ENCODE results near the gene MIEF2. TPM values are rescaled to one million over a fixed set of nuclear protein-coding genes. Genes with fewer than 3 reads are reported as not detected.
"Not testable (repeated sequence)": the region's sequence is repeated elsewhere in the genome, so short reads cannot be mapped to it uniquely, and the experiment has no call there.

Gene MIEF2
- total and polyA plus RNA-seq, 2 donors (not counting 1 experiment from before 2014, with no cell fraction given): 13.3 to 18.7 TPM

DNA sequence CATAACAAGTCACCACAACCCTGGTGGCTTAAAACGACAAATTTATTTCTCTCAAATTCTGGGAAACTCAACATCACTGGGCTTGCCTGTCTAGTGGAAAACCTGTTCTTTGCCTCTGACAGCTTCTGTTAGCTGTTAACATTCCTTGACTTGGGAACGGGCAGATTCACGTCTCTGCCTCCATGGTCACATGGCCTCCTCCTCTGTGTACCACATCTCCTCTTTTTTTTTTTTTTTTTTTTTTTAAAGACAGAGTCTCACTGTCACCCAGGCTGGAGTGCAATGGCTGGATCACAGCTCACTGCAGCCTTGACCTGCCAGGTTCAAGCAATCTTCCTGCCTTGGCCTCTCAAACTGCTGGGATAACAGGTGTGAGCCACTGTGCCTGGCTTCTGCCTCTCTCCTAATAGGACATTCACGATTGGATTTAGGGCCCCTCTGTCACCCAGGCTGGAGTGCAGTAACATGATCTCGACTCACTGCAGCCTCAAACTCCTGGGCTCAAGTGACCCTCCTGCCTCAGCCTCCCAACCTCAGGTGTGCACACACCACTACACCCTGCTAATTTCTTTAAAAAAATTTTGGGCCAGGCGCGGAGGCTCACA lies 46.7 kb upstream of the MIEF2 start:
- H3K9me3 ChIP-seq (ENCODE audit: control extremely low read depth in 1 of 3, control insufficient read depth in 2 of 3, insufficient read depth in 1 of 3, low read length in 2 of 3): no peaks in the 10 kb centered on the region
- no peak for TF ChIP-seq CTCF (IDR thresholded peaks at IDR 0.05)
- TF ChIP-seq EZH2 (IDR thresholded peaks at IDR 0.05; ENCODE audit: borderline replicate concordance, insufficient read depth, low read depth, low read length, poor library complexity, severe bottlenecking): no peak
- no peak overlapping the region for H3K27ac ChIP-seq (ENCODE audit: low read length in 2 of 2)
- H3K27ac Mint-ChIP-seq: no peak overlapping the region
- H3K4me3 Mint-ChIP-seq: no peak overlapping the region
- H3K4me1 Mint-ChIP-seq: peaks cover 3% of the 10 kb centered on the region
- CTCF ChIA-PET: no interaction called here
- no peak for DNase-seq
- no peaks in the 10 kb centered on the region for H3K27me3 ChIP-seq (replicated peaks in 1 of 4; ENCODE audit: control extremely low read depth in 1 of 4, control insufficient read depth in 3 of 4, insufficient read depth in 4 of 4, low read length in 3 of 4)
- intact Hi-C loops (cut with micrococcal nuclease): no loop called here
- no peak overlapping the region for H3K4me2 ChIP-seq (replicated peaks; ENCODE audit: low read depth, low read length, poor library complexity, severe bottlenecking)
- 90% methylated on average over 6 of the region's 7 CpGs for WGBS (ENCODE audit: insufficient coverage)
- no peaks in the 10 kb centered on the region for H3K9me3 Mint-ChIP-seq (ENCODE audit: insufficient read depth)
- H3K9ac ChIP-seq (ENCODE audit: low read length): no peak overlapping the region
- H3K79me2 ChIP-seq (ENCODE audit: control insufficient read depth, insufficient read depth, low read length): no peaks in the 10 kb centered on the region
- POLR2A ChIA-PET: no interaction called here
- ATAC-seq (ENCODE audit: low read depth): no peak
- H3K4me1 ChIP-seq (ENCODE audit: control insufficient read depth in 2 of 2, insufficient read depth in 2 of 2, low read length in 2 of 2): no peaks in the 10 kb centered on the region
- H2AFZ ChIP-seq (ENCODE audit: insufficient read depth, low read depth, low read length, poor library complexity, severe bottlenecking): no peak overlapping the region
- peaks cover 6% of the 10 kb centered on the region for H4K20me1 ChIP-seq (ENCODE audit: control insufficient read depth, insufficient read depth, low read length, poor library complexity, severe bottlenecking)
- H3K4me3 ChIP-seq (ENCODE audit: control extremely low read depth in 1 of 5, extremely low read depth in 1 of 5, insufficient read depth in 1 of 5, low read depth in 2 of 5, low read length in 4 of 5): no peak overlapping the region
- no peaks in the 10 kb centered on the region for H3K27me3 Mint-ChIP-seq
- H3K36me3 ChIP-seq (replicated peaks in 1 of 2; ENCODE audit: control extremely low read depth in 1 of 2, control insufficient read depth in 1 of 2, extremely low read depth in 1 of 2, insufficient read depth in 2 of 2, low read length in 1 of 2): peaks cover 0 to 13% of the 10 kb centered on the region in 2 experiments

GRCh38 chr17:18216906-18217305 lies 43.6 kb upstream of the MIEF2 start:
- not testable (repeated sequence) for H3K9me3 Mint-ChIP-seq (ENCODE audit: insufficient read depth); H3K4me3 ChIP-seq (ENCODE audit: control extremely low read depth in 1 of 5, extremely low read depth in 1 of 5, insufficient read depth in 1 of 5, low read depth in 2 of 5, low read length in 4 of 5); ATAC-seq (ENCODE audit: low read depth); H3K4me1 Mint-ChIP-seq; H4K20me1 ChIP-seq (ENCODE audit: control insufficient read depth, insufficient read depth, low read length, poor library complexity, severe bottlenecking); H3K4me2 ChIP-seq (replicated peaks; ENCODE audit: low read depth, low read length, poor library complexity, severe bottlenecking); H3K27ac Mint-ChIP-seq; H3K79me2 ChIP-seq (ENCODE audit: control insufficient read depth, insufficient read depth, low read length); H3K4me1 ChIP-seq (ENCODE audit: control insufficient read depth in 2 of 2, insufficient read depth in 2 of 2, low read length in 2 of 2); DNase-seq; H2AFZ ChIP-seq (ENCODE audit: insufficient read depth, low read depth, low read length, poor library complexity, severe bottlenecking); H3K27ac ChIP-seq (ENCODE audit: low read length in 2 of 2); H3K9ac ChIP-seq (ENCODE audit: low read length); H3K27me3 ChIP-seq (replicated peaks in 1 of 4; ENCODE audit: control extremely low read depth in 1 of 4, control insufficient read depth in 3 of 4, insufficient read depth in 4 of 4, low read length in 3 of 4); H3K27me3 Mint-ChIP-seq; H3K4me3 Mint-ChIP-seq; H3K36me3 ChIP-seq (replicated peaks in 1 of 2; ENCODE audit: control extremely low read depth in 1 of 2, control insufficient read depth in 1 of 2, extremely low read depth in 1 of 2, insufficient read depth in 2 of 2, low read length in 1 of 2); H3K9me3 ChIP-seq (ENCODE audit: control extremely low read depth in 1 of 3, control insufficient read depth in 2 of 3, insufficient read depth in 1 of 3, low read length in 2 of 3)
- intact Hi-C loops (cut with micrococcal nuclease): loop anchor here (1.0 to 2.0 kb wide), 2 partner anchors 42 to 76 kb away; partner anchors contain the start of gene FLII
- CTCF ChIA-PET: interaction anchor here (0.7 to 2.6 kb wide), 8 partner anchors 12 to 585 kb away, joined by 3 to 8 read pairs (median 4); partner anchors contain the start of gene ALKBH5
- 96% methylated on average over 6 of the region's 11 CpGs for WGBS (ENCODE audit: insufficient coverage)
- POLR2A ChIA-PET: interaction anchor here (0.8 kb wide), 1 partner anchor 33 kb away, joined by 3 read pairs; no protein-coding TSS in a partner anchor

Data from B cell (primary cell).